NOMO-1 treated with dmso at 0.1 percent for 144 hours (cell line): ENCODE results near the gene HRC.
A peak's percentile ranks its signal among the peaks of the same experiment; 100 is the strongest.
"Not testable (repeated sequence)": the region's sequence is repeated elsewhere in the genome, so short reads cannot be mapped to it uniquely, and the experiment has no call there.

Experiments used
- DNase-seq: peaks from one replicate; lab custom pipeline; 2025; ENCODE audit not compliant: unreplicated experiment; lab: John Stamatoyannopoulos, UW

The HRC gene

DNA sequence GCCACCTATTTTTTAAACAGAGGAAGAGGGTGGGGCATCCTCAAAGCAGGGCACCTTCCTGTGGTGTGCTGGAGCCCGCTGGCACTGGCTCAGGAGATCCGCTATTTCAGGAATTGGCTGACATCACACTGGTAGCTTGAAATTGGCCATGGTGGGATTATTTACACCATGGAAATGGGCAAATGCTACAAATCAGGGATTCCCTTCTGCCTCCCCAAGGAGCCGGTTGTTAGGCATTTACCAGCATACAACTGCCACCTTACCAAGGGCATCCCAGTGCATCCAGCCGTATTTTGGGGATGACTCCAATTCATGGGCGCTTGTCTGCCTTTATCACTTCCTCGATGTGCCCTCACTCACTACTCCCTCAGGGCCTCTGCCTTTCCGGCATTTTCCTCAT lies 14.2 kb downstream of the HRC start:
- DNase-seq, result no peak

DNA sequence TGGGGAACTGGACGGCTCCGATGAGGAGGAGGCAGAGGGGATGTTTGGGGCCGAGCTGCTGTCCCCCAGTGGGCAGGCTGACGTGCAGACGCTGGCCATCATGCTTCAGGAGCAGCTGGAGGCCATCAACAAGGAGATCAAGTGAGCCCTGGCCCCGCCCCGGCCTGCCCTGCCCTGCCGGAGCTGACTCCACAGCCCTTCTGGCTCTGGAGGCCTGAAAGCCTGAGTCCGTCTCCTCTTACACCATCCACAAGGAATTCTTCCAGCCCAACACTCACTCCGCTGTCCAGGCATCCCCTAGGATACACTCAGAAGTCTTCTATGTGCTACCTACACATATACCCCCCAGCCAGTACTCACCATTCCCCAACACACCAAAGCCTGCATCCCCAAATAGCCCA lies 18.4 kb downstream of the HRC start:
- DNase-seq, result no peak

DNA sequence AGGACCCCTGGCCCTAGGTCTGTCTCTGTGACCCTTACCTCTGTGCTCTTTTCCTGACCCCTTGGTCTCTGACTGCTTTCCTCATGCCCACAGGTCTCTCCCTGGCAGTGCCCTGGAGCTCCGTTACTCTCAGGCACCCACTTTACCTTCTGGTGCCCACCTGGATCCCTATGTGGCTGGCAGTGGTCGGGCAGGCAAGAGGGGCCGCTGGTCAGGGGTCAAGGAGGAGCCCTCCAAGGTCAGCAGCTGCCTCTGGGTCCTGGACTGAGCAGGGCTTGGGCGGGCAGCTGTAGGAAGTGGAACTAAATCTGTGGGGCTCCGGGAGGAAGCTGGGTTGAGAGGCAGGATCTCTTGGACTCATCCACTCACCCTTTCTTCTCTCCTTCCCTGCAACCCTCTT lies 19.5 kb downstream of the HRC start:
- DNase-seq, result no peak

DNA sequence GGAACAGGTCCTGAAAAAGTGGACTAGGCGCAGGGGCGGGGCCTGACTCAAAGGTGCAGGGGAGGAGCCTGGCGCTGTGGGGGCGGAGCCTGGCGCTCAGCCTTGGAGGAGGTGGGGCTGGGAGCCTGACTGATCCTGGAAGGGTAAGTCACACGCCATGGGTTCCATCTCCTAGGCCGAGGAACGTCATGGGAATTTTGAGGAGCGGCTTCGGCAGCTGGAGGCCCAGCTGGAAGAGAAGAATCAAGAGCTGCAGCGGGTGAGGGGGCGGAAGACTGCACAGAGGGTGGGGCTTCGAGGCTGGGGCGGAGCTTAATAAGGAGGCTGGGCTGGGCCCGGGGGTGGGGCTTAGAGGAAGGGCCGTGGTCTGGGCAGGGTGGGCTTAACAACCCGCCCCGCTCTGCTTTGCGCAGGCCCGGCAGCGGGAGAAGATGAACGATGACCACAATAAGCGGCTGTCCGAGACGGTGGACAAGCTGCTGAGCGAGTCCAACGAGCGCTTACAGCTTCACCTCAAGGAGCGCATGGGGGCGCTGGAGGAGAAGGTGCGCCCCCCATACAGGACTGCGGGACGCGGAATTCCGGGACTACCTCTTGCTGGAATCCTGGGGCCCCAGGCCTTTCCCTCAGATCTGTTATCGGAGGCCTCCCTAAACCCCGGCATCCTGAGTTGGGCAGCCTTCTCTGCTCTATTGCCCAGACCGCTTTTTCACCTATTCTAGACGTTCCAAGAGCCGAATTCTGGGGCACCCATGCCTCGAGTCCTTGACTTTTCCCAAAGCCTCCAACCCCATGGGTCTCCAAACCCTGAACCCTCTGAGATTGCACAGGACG lies 21.4 kb downstream of the HRC start:
- no peak for DNase-seq

DNA sequence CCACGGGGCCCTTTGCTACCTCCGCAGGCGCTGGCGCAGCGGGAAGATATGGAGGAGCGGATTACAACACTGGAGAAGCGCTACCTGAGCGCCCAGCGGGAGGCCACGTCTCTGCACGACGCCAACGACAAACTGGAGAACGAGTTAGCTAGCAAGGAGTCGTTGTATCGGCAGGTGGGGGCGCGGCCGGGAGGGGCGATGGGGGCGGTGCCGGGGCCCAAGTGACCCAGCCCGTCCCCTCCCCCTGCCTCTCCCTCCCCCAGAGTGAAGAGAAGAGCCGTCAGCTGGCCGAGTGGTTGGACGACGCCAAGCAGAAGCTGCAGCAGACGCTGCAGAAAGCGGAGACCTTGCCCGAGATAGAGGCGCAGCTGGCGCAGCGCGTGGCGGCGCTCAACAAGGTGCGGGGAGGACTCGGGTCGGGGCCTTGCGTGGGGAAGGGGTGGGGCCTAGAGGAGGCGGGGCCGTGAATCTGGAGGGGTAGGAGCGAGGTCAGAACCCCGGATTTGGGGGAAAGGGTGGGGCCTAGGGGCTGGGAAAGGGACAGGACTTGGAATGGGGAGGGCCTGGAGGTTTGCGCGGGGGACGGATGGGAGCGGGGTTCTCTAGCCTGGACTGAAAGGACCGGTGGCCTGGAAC lies 22.1 kb downstream of the HRC start:
- DNase-seq, result no peak

DNA sequence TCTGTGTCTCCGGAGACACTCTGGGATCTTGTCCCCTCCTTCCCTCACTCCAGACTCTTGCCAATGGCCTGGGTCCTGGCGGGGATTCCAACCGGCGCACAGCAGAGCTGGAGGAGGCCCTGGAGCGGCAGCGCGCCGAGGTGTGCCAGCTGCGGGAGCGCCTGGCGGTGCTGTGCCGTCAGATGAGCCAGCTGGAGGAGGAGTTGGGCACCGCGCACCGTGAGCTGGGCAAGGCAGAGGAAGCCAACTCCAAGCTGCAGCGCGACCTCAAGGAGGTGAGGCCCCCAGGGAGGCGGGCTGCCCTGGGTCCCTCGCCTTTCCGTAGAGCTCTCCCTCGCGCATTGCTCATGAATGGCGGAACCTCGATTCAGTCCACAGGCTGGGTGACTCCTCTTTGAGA lies 24.9 kb downstream of the HRC start:
- no peak for DNase-seq

DNA sequence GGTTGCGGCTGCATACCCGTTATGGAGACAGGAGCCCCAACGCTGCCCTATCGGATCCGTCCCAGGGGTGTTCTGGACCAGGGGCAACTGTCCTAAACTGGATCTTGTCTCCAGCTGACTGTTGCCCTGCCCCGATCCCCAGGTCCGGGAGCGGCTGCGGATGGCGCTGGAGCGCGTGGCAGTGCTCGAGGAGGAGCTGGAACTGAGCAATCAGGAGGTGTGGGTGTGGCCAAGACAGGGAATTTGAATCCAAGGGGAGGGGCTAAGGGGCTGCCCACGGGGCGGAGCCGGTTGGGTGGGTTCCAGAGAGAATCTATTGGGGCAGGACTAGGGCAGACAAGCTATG lies 26.0 kb downstream of the HRC start:
- DNase-seq, result no peak

DNA sequence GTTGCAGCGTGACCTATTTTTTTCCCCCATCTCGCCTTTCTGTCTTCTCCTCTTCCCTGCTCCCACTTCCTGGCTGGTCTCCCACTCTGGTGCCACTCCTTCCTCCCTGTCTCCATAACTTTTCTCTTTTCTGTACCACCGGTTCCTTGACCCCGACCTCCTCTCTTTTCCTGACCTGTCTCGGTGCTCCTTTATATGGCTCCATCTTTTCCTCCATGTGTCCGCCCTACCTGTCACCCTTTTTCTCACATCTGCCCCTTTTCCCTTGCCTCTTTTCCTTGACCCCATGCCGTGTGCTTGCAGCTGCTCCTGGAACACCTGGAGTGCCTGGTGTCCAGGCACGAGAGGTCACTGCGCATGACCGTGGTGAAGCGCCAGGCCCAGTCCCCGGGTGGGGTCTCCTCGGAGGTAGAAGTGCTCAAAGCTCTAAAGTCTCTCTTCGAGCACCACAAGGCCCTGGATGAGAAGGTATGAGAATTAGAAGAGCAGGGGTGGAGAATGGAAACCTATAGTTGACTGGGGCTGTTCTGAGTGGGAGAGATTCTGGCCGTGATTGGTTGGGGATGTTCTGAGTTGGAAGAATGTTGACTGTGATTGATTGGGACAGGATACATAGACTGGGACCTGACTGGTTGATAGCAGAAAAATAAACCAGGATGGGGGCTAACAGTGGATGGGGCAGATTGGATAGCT lies 26.5 kb downstream of the HRC start:
- DNase-seq, result no peak

DNA sequence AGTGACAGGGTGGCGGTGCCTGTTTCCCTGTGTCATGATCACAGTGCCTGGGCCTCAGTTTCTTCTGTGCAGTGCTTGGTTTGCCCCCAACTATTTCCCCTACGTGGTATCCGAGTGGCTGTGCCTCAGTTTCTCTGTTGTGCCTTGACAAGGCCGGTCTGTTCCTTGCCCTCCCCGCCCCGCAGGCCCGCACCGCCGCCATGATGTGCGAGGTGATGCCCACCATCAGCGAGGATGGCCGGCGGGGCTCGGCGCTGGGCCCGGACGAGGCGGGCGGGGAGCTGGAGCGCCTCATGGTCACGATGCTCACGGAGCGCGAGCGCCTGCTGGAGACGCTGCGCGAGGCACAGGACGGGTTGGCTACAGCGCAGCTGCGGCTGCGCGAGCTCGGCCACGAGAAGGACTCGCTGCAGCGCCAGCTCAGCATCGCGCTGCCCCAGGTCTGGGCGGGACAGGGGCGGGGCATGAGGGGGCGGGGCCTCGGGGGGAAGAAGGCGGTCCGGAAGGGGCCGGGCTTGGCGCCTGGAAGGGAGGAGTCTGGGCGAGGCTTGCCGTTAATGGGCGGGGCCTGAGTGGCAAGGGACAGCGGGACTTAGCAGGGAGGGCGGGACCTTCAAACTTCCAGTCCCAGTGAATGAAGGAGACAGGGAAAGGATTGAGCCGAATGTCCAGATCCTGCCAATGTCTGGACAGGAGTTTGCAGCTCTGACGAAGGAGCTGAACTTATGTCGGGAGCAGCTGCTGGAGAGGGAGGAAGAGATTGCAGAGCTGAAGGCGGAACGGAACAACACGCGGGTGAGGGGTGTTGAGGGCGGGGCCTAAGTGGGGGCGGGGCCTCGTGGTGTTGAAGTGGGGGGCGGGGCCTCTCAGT lies 27.3 kb downstream of the HRC start:
- DNase-seq, result peak; percentile 88

DNA sequence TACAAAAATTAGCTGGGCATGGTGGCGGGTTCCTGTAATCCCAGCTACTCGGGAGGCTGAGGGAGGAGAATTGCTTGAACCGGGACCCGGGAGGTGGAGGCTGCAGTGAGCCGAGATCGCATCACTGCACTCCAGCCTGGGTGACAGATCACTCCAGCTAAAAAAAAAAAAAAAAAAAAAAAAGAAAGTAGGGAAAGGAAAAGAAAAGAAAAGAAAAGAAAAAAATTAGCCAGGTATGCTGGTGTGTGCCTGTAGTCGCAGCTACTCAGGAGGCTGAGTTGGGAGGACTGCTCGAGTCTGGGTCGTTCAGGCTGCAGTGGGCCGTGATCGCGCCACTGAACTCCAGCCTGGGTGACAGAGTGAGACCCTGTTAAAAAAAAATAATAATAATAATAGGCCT lies 28.0 kb downstream of the HRC start:
- DNase-seq, result not testable (repeated sequence)

DNA sequence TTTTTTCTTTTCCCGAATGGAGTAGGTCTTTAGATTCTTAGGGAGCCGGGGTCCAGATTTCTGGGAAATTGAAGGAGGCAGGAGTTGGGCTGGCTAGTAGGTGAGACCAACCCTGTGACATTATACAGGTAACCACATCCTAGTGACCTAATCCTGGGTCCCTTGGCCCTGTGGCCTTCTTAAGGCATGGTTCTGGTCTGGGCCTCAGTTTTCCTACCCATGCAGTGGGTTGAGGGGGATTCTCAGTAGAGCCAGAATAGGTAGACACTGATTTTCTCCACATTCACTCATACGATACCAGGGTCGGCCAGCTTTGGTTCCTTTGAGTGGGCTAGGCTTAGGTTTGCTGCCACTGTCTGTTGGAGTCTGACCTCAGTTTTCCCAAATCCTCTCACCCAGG lies 28.6 kb downstream of the HRC start:
- no peak for DNase-seq

DNA sequence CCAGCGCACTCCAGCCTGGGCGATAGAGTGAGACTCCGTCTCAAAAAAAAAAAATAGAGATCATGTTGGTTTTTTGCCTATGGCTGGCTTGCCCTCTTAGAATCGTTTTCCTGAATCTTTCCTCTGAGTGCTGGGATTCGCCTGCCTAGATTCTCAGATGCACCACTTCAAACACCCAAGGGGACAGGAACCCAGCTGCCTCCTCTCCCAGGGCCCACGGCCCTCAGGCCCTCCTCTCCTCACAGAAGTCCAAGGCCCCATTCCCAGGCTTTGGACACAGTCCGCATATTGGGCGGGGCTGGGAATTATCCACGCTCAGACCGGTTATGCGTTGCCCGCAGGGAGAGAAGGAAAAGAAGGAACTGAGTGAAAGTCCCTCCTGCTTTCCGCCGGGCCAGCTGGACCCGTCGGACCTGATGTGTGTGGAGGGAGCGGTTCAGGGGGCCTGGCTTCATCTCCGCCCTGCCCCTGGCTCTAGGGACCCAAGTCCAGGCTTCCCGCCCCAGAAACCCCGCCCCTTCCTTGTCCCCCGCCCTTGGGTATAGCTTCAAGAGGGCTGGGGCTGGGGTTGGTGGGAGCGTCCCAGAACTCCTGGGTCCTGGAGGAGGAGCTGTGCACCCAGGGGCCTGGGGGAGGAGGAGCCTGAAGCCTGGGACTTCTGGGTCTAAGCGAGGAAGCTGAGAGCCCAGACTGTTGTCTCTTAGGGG lies 30.0 kb downstream of the HRC start:
- no peak for DNase-seq

DNA sequence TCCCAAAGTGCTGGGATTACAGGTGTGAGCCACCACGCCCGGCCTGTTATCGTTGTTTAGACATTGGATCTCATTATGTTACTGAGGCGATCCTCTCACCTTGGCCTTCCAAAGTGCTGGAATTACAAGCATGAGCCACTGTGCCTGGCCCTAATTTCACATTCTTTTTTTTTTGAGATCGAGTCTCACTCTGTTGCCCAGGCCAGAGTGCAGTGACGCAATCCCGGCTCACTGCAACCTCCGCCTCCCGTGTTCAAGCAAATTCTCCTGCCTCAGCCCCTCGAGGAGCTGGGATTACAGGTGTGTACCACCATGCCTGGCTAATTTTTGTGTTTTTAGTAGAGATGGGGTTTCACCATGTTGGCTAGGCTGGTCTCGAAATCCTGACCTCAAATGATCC lies 31.9 kb downstream of the HRC start:
- not testable (repeated sequence) for DNase-seq

DNA sequence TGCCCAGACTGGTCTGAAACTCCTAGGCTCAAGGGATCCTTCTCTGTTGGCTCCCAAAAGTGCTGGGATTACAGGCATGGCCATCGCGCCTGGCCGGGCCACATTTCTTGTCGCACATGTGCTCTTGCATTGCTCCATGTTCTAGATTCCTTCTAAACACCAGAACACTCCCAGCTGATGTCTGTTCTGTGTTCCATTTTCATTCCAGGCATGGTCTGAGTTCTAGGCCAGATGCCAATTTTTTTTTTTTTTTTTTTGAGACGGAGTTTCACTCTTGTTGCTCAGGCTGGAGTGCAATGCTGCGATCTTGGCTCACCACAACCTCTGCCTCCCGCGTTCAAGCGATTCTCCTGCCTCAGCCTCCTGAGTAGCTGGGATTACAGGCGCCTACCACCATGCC lies 33.4 kb downstream of the HRC start:
- not testable (repeated sequence) for DNase-seq

DNA sequence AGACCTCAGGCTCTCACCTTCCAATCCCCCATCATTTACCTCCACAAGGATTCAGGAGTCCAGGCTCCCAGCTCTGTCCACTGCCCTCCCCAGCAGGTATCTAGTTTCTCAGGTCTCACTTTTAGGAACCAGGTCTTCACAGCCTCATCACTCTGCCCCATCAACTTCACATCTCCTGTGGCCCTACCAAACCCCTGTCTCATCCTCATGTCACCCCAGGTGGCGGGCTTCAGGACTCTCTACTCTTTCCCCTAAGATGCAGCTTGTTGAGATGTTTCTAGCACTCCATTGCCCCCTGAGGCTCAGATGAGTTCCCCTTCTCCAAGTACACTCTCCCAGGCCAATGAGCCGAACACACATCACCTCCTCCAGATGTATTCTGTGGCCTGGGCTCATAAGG lies 34.3 kb downstream of the HRC start:
- DNase-seq, result no peak

DNA sequence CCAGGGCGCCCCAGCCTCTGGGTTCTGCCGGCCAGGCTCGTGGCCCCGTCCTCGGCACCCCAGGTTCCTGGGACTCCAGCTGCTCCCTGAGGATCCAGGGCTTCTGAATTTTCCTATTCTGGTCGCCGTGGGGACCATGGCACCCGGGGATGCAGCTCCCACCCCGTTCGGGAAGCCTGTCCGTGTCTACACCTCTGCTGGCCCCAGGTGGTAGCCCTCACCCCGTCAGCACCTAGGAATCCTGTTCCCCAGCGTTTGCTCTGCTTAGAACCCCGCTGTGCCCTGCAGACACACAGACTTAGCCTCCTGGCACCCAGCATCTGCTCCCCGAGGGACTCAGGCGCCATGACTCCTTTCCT lies 34.9 kb downstream of the HRC start:
- DNase-seq, result no peak

DNA sequence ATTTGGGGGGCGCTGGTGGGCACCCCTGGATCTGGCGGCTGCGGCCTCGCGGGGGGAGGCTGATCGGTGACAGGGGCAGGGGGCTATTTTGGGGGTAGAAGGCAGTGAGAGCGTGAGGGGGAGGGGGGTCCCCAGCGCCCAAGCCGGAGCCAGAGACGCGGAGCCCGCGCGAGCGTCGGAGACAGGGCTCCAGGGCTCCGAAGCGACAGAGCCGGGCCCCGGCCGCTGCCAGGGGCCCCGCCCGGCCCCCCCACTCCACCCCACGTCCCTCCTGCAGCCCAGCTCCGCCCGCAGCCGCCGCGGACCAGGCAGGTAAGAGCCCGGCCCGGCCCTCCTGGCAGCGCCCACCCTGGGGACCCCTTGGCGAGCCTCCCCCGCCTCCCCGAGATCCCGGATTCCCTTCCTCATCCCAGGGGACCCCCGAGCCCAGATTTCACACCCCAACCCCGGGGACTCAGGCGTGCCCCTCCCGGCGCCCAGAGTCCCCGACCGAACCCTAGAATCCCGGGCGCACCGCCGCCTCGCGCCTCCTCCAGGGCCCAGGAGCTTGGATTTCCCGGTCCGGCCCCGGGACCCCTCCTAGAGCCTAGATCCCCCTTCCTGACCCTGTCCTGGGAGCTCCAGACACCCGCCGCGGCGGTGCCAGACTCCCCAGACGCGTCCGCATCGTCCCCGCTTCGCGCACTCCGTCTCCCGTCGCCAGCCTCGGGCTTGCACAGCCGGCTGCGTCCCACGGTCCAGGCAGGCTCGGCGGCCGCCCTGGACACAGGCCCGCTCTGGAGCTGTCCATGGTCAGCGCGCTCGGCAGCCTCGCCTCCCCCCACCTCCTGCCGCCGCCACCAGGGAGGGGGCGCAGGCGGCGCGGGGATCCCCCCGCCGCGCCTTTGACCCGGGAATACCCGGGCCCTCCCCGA lies 35.5 kb downstream of the HRC start, which contains the start of gene PPFIA3:
TSS of gene PPFIA3 (plus strand) at position 134 of the 914 bp plus-strand sequence. CDS start 8,330 bp downstream, outside the sequence.
- DNase-seq, result no peak

DNA sequence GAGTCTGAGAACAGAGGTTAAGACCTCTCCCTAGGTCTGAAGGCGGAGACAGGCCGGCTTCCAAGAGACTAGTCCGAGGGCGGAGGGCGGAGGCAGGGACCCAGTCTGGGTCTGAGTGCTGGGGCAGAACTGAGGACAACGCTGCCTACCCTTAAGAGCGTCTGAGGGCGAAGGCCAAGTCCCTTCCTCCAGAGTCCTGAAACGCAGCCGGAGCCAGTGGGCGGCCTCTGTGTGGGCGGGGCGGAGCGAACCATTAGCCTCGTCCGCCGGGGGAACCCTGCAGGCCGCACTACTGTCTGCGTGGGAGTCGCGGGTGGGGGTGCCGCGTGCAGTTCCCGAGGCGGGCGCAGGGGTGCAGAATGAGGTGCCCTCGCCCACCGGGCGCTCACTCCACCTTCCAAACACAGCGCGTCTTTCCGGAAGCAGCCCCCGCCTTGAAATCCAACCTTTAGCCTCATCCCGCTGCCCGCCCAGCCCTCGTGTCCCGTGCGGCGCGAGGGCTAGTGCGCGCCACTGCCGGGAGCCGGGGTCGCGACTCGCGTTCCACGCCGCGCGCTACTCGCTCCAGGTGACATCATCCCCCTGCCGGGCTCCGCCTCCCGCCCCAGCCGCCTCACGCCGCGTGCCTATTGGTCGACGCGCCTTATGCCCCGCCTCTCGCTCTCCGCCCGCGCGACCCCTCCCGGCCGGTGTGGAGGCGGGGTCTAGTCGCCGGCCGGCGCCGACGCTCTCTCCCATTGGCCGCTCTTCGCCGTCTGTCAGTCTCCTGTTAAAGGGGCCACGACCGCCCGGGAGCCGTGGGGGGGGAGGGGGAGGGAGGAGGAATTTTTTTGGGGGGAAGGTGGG lies 36.4 kb downstream of the HRC start, which contains the start of gene C19orf73:
TSS of gene C19orf73 (minus strand) at position 579 of the 846 bp plus-strand sequence. CDS start at position 458, 121 bp downstream.
- DNase-seq, result peak; percentile 95
